Stimulated activated CD4-positive, alpha-beta T cell treated with anti-CD3 and anti-CD28 coated beads, Interleukin-2, amount 100 ng/mL, for 48 hours (primary cell): Measurements from ENCODE around the gene BCLAF1.
"Not testable (repeated sequence)": the region's sequence is repeated elsewhere in the genome, so short reads cannot be mapped to it uniquely, and the experiment has no call there.

Source experiments
- DNase-seq, 2 donors: peaks; one replicate each; pipeline ENCODE4 v3.0.0-alpha.2; 2020

BCLAF1 gene

GRCh38 chr6:136236466-136237293, 53.0 kb downstream of the BCLAF1 start:
- no peak for DNase-seq

DNA sequence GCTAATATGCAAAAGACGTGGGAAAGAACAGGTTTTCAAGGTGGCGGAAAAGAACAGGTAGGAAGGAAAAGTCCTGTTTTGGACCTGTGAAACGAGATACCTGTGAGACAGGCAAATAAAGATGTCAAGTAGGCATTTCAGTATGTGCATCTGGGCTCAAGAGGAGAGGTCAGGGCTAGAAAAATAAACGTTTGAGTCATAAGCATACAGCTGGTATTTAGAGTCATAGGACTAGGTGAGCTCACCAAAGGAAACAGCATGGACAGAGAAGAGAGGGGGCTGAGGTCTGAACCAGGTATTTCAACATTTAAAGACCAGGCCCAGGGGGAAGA, 54.4 kb downstream of the BCLAF1 start:
- DNase-seq, result no peak

GRCh38 chr6:136232701-136233100, 56.9 kb downstream of the BCLAF1 start:
- DNase-seq, result no peak

DNA sequence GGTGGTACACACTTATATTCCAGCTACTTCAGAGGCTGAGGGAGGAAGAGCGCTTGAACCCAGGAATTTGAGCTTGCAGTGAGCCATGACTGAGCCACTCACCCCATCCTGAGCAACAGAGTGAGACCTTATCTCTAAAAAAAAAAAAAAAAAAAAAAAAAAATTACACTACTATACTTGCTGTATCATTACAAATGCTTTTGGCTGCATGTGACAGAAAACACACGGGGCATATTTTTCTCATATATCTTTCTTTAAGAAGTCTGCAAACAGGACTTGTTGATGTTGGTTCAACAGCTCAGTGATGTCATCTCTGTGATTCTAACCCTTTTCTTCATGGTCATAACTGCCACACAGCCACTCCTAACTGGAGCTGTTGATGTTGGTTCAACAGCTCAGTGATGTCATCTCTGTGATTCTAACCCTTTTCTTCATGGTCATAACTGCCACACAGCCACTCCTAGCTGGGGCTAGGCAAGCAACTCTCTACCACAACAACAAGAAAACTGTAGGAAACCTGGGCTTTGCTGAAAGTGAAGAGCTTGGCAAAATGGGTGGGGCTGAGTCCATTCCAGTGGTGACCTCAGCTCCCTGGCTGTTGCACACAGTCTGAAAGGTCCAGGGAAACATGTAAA, 59.3 kb downstream of the BCLAF1 start:
- no peak for DNase-seq

GRCh38 chr6:136228814-136229213, 60.8 kb downstream of the BCLAF1 start:
- DNase-seq, result no peak

GRCh38 chr6:136226674-136227377, 62.8 kb downstream of the BCLAF1 start:
- DNase-seq, result no peak

- peak; percentile 54 to 59 for DNase-seq
Observed at GRCh38 chr6:136226027-136226673, 63.5 kb downstream of the BCLAF1 start.

- DNase-seq, result peak in 1 of 2 donors; percentile 11
Observed at GRCh38 chr6:136225496-136225895, 64.2 kb downstream of the BCLAF1 start.

- DNase-seq, result not testable (repeated sequence)
Observed at GRCh38 chr6:136224974-136225373, 64.7 kb downstream of the BCLAF1 start.

- no peak for DNase-seq
Observed at GRCh38 chr6:136216503-136217401, 72.9 kb downstream of the BCLAF1 start.

- DNase-seq, result no peak
Observed at GRCh38 chr6:136213853-136214252, 75.8 kb downstream of the BCLAF1 start.

DNA sequence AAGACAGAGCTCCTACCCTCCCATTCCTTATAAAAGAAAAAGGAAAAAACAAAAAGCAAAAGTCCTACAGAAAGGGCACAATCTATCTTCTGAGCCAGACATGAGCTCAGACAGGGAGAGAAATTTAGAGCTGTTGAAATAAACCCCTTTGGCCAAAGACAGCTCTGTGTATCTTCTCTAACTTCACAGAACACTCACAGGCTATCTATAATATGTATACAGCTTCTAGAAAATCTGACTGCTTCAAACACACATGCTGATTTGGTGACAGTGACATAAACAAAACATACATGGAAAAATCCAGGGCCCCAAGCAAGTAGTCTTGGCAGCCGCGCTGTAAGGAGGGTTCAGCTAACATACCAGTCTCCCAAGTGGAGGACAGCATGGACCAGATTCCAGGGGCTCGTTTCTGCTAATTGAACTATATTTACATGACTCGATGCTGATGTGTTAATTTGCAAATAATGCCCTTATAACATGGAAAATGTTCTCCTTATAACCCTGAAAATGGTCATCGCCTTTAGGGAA, 76.6 kb downstream of the BCLAF1 start:
- DNase-seq, result no peak

DNA sequence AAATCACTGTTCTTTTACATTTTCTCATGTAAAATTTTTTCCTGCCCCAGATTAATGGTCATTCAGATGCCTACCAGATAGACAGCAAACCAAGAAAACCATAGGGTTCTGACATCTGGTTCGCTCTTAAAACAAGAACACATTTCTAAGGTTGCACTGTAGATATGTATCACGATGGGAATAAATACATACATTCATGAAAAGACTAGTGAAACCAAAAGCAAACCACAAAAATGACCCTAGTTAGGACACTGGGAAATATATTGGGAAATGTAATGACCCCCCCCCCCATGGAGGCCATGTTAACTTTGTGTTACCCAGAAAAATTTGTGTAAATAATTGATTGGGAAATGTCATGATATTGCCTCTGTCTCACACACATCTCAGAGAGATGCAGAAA, 77.0 kb downstream of the BCLAF1 start:
- DNase-seq, result no peak

GRCh38 chr6:136210398-136211165, 79.1 kb downstream of the BCLAF1 start:
- no peak for DNase-seq

GRCh38 chr6:136209496-136209895, 80.2 kb downstream of the BCLAF1 start:
- no peak for DNase-seq

- DNase-seq, result no peak
Observed at GRCh38 chr6:136208783-136209182, 80.9 kb downstream of the BCLAF1 start.
